H1 (cell line): Measurements from ENCODE around the gene KIF26B. TPM values are rescaled to one million over a fixed set of nuclear protein-coding genes. Genes with fewer than 3 reads are reported as not detected.

ENCODE experiments used
- CTCF ChIA-PET: fragments of 300-600 bp; sonication (Branson Sonifier 250); formaldehyde crosslinking; loops from one replicate; lab custom pipeline; 2021; ENCODE audit not compliant: partially characterized antibody; lab: Charles Lee
- POLR2A ChIA-PET: fragments of 300-600 bp; sonication (Branson Sonifier 250); formaldehyde crosslinking; loops from one replicate; lab custom pipeline; 2021; ENCODE audit warnings: inconsistent platforms; ENCODE audit not compliant: partially characterized antibody; lab: Charles Lee
- DNase-seq, 2 experiments: peaks; one replicate each; pipeline versions ENCODE4 v3.0.0 to v3.0.0-alpha.2; 2010 to 2022; ENCODE audit warnings: low spot score in 2 of 2, low read depth in 1 of 2, mixed read lengths in 1 of 2
- FAIRE-seq: peaks from 2 replicates; lab custom pipeline; 2011; peaks lifted over from hg19 to GRCh38; lab: Jason Lieb, UNC
- H2AFZ ChIP-seq: 2 replicates; pipeline ENCODE4 v1.8.1; 2012; ENCODE audit warnings: low read length, inconsistent platforms
- H2AK5ac ChIP-seq: 2 replicates; pipeline ENCODE4 v1.6.1; 2013; ENCODE audit warnings: low read depth, low read length
- H2BK120ac ChIP-seq: replicated peaks from 2 replicates; pipeline ENCODE3; 2013; ENCODE audit warnings: low read depth, low read length, inconsistent platforms
- H2BK12ac ChIP-seq: 2 replicates; pipeline ENCODE4 v1.6.1; 2013; ENCODE audit warnings: low read depth, low read length
- H2BK15ac ChIP-seq: 2 replicates; pipeline ENCODE4 v1.6.1; 2013; ENCODE audit warnings: low read length
- H2BK20ac ChIP-seq: 2 replicates; pipeline ENCODE4 v1.6.1; 2013; ENCODE audit warnings: low read length
- H2BK5ac ChIP-seq: 2 replicates; pipeline ENCODE4 v1.6.1; 2013; ENCODE audit warnings: low read depth, low read length
- H3K14ac ChIP-seq: 2 replicates; pipeline ENCODE4 v1.6.1; 2013; ENCODE audit warnings: inconsistent platforms; ENCODE audit not compliant: insufficient read length
- H3K18ac ChIP-seq: 2 replicates; pipeline ENCODE4 v1.6.1; 2013; ENCODE audit warnings: low read length; ENCODE audit errors: extremely low read depth
- H3K23ac ChIP-seq: 2 replicates; pipeline ENCODE4 v1.6.1; 2013; ENCODE audit warnings: inconsistent platforms; ENCODE audit not compliant: insufficient read length
- H3K23me2 ChIP-seq: 2 replicates; pipeline ENCODE4 v1.6.1; 2013; ENCODE audit warnings: low read depth, low read length
- H3K27ac ChIP-seq: 2 replicates; pipeline ENCODE4 v1.6.1; 2011; ENCODE audit warnings: low read depth, low read length, inconsistent platforms
- H3K27me3 ChIP-seq, 4 experiments: replicated peaks in 1 of 4; 1 replicate in 1 of 4; 2 replicates in 3 of 4; pipeline versions ENCODE4 v1.6.1 to v1.8.1; 2011 to 2013; ENCODE audit warnings: low read length in 3 of 4, mild to moderate bottlenecking in 3 of 4, inconsistent platforms in 2 of 4, mixed read lengths in 2 of 4, moderate library complexity in 1 of 4; ENCODE audit not compliant: control insufficient read depth in 3 of 4, insufficient read depth in 3 of 4; ENCODE audit errors: extremely low read depth in 1 of 4
- H3K36me3 ChIP-seq, 4 experiments: 2 replicates each; pipeline versions ENCODE4 v1.6.1 to v1.8.1; 2011 to 2013; ENCODE audit warnings: mild to moderate bottlenecking in 4 of 4, low read length in 3 of 4, moderate library complexity in 2 of 4, control low read depth in 1 of 4, inconsistent platforms in 1 of 4; ENCODE audit not compliant: insufficient read depth in 4 of 4, control insufficient read depth in 2 of 4
- H3K4ac ChIP-seq: replicated peaks from 2 replicates; pipeline ENCODE3; 2013; ENCODE audit warnings: low read length, low read depth, mixed read lengths, inconsistent platforms; ENCODE audit not compliant: insufficient read length
- H3K4me1 ChIP-seq, 4 experiments: replicated peaks in 1 of 4; 1 replicate in 1 of 4; 2 replicates in 3 of 4; pipeline versions ENCODE4 v1.6.1 to v1.8.1; 2011 to 2013; ENCODE audit warnings: low read length in 3 of 4, inconsistent platforms in 2 of 4, mixed read lengths in 1 of 4; ENCODE audit not compliant: insufficient read depth in 4 of 4, control insufficient read depth in 3 of 4
- H3K4me2 ChIP-seq, 2 experiments: 2 replicates each; pipeline versions ENCODE4 v1.6.1 to v1.8.1; 2011 to 2013; ENCODE audit warnings: low read depth in 2 of 2, low read length in 2 of 2, control low read depth in 1 of 2, inconsistent platforms in 1 of 2, mild to moderate bottlenecking in 1 of 2; ENCODE audit not compliant: insufficient read depth in 1 of 2
- H3K4me3 ChIP-seq, 4 experiments: fragments of 200-600, 300-600 bp in 1 of 4; sonication (generic), shearing (Covaris generic), sonication (Bioruptor Twin) in 1 of 4; 2 replicates each; pipeline versions ENCODE4 v1.5.1 to v1.8.1; 2011 to 2016; ENCODE audit warnings: low read length in 4 of 4, low read depth in 3 of 4, control low read depth in 2 of 4, inconsistent platforms in 2 of 4, mild to moderate bottlenecking in 2 of 4, mixed read lengths in 1 of 4, moderate library complexity in 1 of 4; ENCODE audit not compliant: insufficient read depth in 2 of 4; ENCODE audit errors: extremely low read depth in 1 of 4
- H3K56ac ChIP-seq: replicated peaks from 2 replicates; pipeline ENCODE3; 2013; ENCODE audit warnings: low read depth, mild to moderate bottlenecking, mixed read lengths, low read length, inconsistent platforms; ENCODE audit not compliant: insufficient read length
- H3K79me1 ChIP-seq: 2 replicates; pipeline ENCODE4 v1.6.1; 2013; ENCODE audit warnings: low read depth, low read length, control low read depth
- H3K79me2 ChIP-seq, 2 experiments: 2 replicates each; pipeline versions ENCODE4 v1.6.1 to v1.8.1; 2012 to 2013; ENCODE audit warnings: low read length in 2 of 2, mild to moderate bottlenecking in 2 of 2, inconsistent platforms in 1 of 2; ENCODE audit not compliant: insufficient read depth in 2 of 2, control insufficient read depth in 1 of 2
- H3K9ac ChIP-seq, 4 experiments: replicated peaks in 1 of 4; 1 replicate in 1 of 4; 2 replicates in 3 of 4; pipeline versions ENCODE4 v1.6.1 to v1.8.1; 2011 to 2013; ENCODE audit warnings: low read depth in 3 of 4, low read length in 3 of 4, control low read depth in 2 of 4, mild to moderate bottlenecking in 2 of 4, moderate library complexity in 2 of 4, inconsistent platforms in 1 of 4; ENCODE audit errors: extremely low read depth in 1 of 4
- H3K9me3 ChIP-seq, 2 experiments: 2 replicates each; pipeline versions ENCODE4 v1.6.1 to v1.8.1; 2012 to 2013; ENCODE audit warnings: mild to moderate bottlenecking in 2 of 2, moderate library complexity in 2 of 2, control low read depth in 1 of 2, inconsistent platforms in 1 of 2, low read depth in 1 of 2, low read length in 1 of 2, mixed read lengths in 1 of 2; ENCODE audit not compliant: insufficient read depth in 2 of 2
- H4K20me1 ChIP-seq, 2 experiments: replicated peaks in 1 of 2; 2 replicates each; pipeline versions ENCODE3 to v1.8.1; 2011 to 2013; ENCODE audit warnings: inconsistent platforms in 2 of 2, low read length in 2 of 2, mild to moderate bottlenecking in 1 of 2; ENCODE audit not compliant: insufficient read depth in 2 of 2, control insufficient read depth in 1 of 2
- H4K5ac ChIP-seq: 2 replicates; pipeline ENCODE4 v1.6.1; 2013; ENCODE audit warnings: low read length, low read depth, mixed read lengths, inconsistent platforms; ENCODE audit not compliant: insufficient read length
- H4K8ac ChIP-seq: 2 replicates; pipeline ENCODE4 v1.8.0; 2013; ENCODE audit warnings: mild to moderate bottlenecking, moderate library complexity, low read length, inconsistent platforms; ENCODE audit not compliant: insufficient read depth; ENCODE audit errors: extremely low read depth
- H4K91ac ChIP-seq: replicated peaks from 2 replicates; pipeline ENCODE3; 2013; ENCODE audit warnings: low read length, mixed read lengths, inconsistent platforms; ENCODE audit not compliant: insufficient read length
- BCL11A ChIP-seq, 2 experiments: IDR thresholded peaks; one replicate each; pipeline ENCODE4 v1.6.1; 2011; ENCODE audit warnings: low read depth in 2 of 2, low read length in 2 of 2, mild to moderate bottlenecking in 2 of 2
- CBX8 ChIP-seq: fragments of 300-800, 300-1000 bp; sonication (generic); IDR thresholded peaks from 2 replicates; pipeline ENCODE4 v1.7.1; 2016; ENCODE audit warnings: low read depth, low read length, borderline replicate concordance
- CEBPB ChIP-seq: IDR thresholded peaks from 2 replicates; pipeline ENCODE4 v1.6.1; 2012; ENCODE audit warnings: low read depth, low read length
- CREB1 ChIP-seq: IDR thresholded peaks from 2 replicates; pipeline ENCODE4 v1.6.1; 2012; ENCODE audit warnings: inconsistent platforms
- FOSL1 ChIP-seq: IDR thresholded peaks from 2 replicates; pipeline ENCODE4 v1.6.1; 2011; ENCODE audit warnings: mild to moderate bottlenecking, low read depth, low read length, moderate library complexity; ENCODE audit not compliant: insufficient read depth
- HDAC6 ChIP-seq: IDR thresholded peaks from one replicate; pipeline ENCODE4 v1.7.1; 2012; ENCODE audit warnings: low read depth, mild to moderate bottlenecking, inconsistent platforms, low read length, moderate library complexity
- MAFK ChIP-seq: IDR thresholded peaks from 2 replicates; pipeline ENCODE4 v1.6.1; 2012; ENCODE audit warnings: low read depth, mild to moderate bottlenecking, improper control_type of control experiment, low read length
- POLR2AphosphoS5 ChIP-seq: IDR thresholded peaks from 2 replicates; pipeline ENCODE4 v1.6.1; 2011; ENCODE audit warnings: low read depth, low read length
- SRF ChIP-seq: IDR thresholded peaks from 2 replicates; pipeline ENCODE4 v1.6.1; 2011; ENCODE audit warnings: mild to moderate bottlenecking, low read depth, low read length, moderate library complexity
- WGBS, 2 experiments: shearing (Covaris generic) in 1 of 2; methylation state at CpG; one replicate each; pipeline versions ENCODE4 v1.1.6 to v1.1.7; 2013 to 2015; ENCODE audit warnings: low lambda C conversion rate in 2 of 2, mixed read lengths in 2 of 2, inconsistent platforms in 1 of 2, low coverage in 1 of 2, missing lambda C conversion rate in 1 of 2; ENCODE audit not compliant: insufficient replicate concordance in 2 of 2, insufficient coverage in 1 of 2, insufficient read length in 1 of 2; ENCODE audit errors: extremely low coverage in 1 of 2, missing lambda C conversion rate in 1 of 2; 5-methylcytosine and 5-hydroxymethylcytosine counted together
- polyA plus RNA-seq, 7 experiments: library from polyadenylated mRNA; depleted of rRNA in 3 of 7; stranded (reverse) in 5 of 7; unstranded in 2 of 7; fragments of >200 nt in 5 of 7; fragments of 200-250 nt in 2 of 7; gene quantifications; 1 replicate in 5 of 7; 2 replicates in 1 of 7; 4 replicates in 1 of 7; pipeline versions ENCODE4 v1.2.1 to v1.2.3, GENCODE V29; 2011 to 2013; ENCODE audit warnings: missing spikeins in 2 of 7, mixed read lengths in 2 of 7
- total RNA-seq: library from RNA; stranded (reverse); fragmentation: NEBNext Ultra II Directional; extraction: Animal tissue kit (Norgen Biotek cat#: 25700); gene quantifications from 2 replicates; pipeline ENCODE4 v1.2.1, GENCODE V29; 2021

The KIF26B gene
- total and polyA plus RNA-seq, 2 of the 8 experiments (the other 6 are each of a cell fraction or from before 2014, with no cell fraction given): 0.06 to 0.28 TPM

DNA sequence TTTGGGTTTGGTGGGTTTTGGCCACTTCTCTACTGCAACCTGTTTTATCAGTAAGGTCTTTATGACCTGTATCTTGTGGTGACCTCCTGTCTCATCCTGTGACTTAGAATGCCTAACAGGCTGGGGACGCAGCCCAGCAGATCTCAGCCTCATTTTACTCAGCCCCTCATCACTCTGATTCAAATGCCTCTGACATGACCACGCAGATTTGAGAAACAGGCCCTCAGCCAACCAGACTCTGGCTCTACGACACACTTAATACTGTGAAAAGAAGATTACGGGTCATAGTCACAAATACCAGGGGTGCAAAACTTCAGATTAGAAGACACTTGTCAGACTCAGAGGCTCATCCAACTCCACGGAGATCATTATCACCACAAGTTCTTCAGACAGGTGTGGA, 28.3 kb upstream of the KIF26B start:
- FAIRE-seq (no peak), DNase-seq (no peak)
- no peak overlapping the region for H3K56ac ChIP-seq
- H3K4me1 ChIP-seq: peaks cover 0 to 9% (median under 1%) of the 10 kb centered on the region in 4 experiments; a peak in 2 of 7 replicates
- H3K4me3 ChIP-seq: no peak overlapping the region
- no peaks in the 10 kb centered on the region for H3K36me3 ChIP-seq
- H3K18ac ChIP-seq: no peak overlapping the region
- no peak overlapping the region for H4K5ac ChIP-seq
- H2BK120ac ChIP-seq: no peak overlapping the region
- H4K8ac ChIP-seq: no peak overlapping the region
- ChIA-PET POLR2A (no interaction called here), CTCF (no interaction called here)
- no peaks in the 10 kb centered on the region for H3K9me3 ChIP-seq
- H3K14ac ChIP-seq: no peak overlapping the region
- no peak overlapping the region for H2AFZ ChIP-seq
- H3K27me3 ChIP-seq: no peaks in the 10 kb centered on the region
- no peak overlapping the region for H3K9ac ChIP-seq
- H3K23me2 ChIP-seq: 0 out of 2 replicates have a peak, but pooled peaks cover under 1% of the 10 kb centered on the region
- no peak overlapping the region for H3K27ac ChIP-seq
- no peak overlapping the region for H3K4me2 ChIP-seq
- H3K23ac ChIP-seq: no peak overlapping the region
- WGBS, 2 experiments: 86% methylated on average over 5 of the region's 5 CpGs; no CpG with 5 or more reads in 1 of the 2 experiments
- no peak overlapping the region for H2AK5ac ChIP-seq
- H3K79me2 ChIP-seq: no peaks in the 10 kb centered on the region
- no peaks in the 10 kb centered on the region for H4K20me1 ChIP-seq
- no peaks in the 10 kb centered on the region for H3K79me1 ChIP-seq
- H2BK5ac ChIP-seq: no peak overlapping the region
- no peak overlapping the region for H4K91ac ChIP-seq
- H3K4ac ChIP-seq: no peak overlapping the region
- H2BK20ac ChIP-seq: no peak overlapping the region
- H2BK12ac ChIP-seq: no peak overlapping the region
- H2BK15ac ChIP-seq: no peak overlapping the region
- TF ChIP-seq MAFK (no peak), BCL11A (IDR thresholded peaks at IDR 0.05; ENCODE audit: low read depth in 2 of 2, low read length in 2 of 2) (no peak), FOSL1 (no peak), HDAC6 (no peak), CEBPB (no peak), CBX8 (no peak), CREB1 (no peak), POLR2AphosphoS5 (no peak), SRF (no peak)
